HepG2 (cell line): ENCODE measurements around the gene NDUFV1. TPM values are rescaled to one million over a fixed set of nuclear protein-coding genes. Genes with fewer than 3 reads are reported as not detected.

Experiments
- E2F2 ChIP-seq: sonication (generic); formaldehyde crosslinking; IDR thresholded peaks from 2 replicates; pipeline ENCODE4 v1.4.0; 2020; ENCODE audit warnings: missing genetic modification reagents, borderline replicate concordance
- HIVEP1 ChIP-seq: sonication (generic); formaldehyde crosslinking; IDR thresholded peaks from 2 replicates; pipeline ENCODE4 v1.4.0; 2020; ENCODE audit warnings: mild to moderate bottlenecking, missing genetic modification reagents
- HMGA1 ChIP-seq: sonication (generic); formaldehyde crosslinking; conservative IDR thresholded peaks from 2 replicates; pipeline ENCODE4 v1.4.0; 2020; ENCODE audit warnings: missing genetic modification reagents
- HNRNPLL ChIP-seq: fragments of 200-400 bp; formaldehyde crosslinking; IDR thresholded peaks from 2 replicates; pipeline ENCODE4 v1.6.1; 2017; ENCODE audit warnings: mild to moderate bottlenecking, low read depth, low read length; ENCODE audit not compliant: poor library complexity, severe bottlenecking
- JARID2 ChIP-seq: sonication (generic); formaldehyde crosslinking; IDR thresholded peaks from 2 replicates; pipeline ENCODE4 v1.8.1; 2023; ENCODE audit warnings: missing genetic modification reagents, inconsistent platforms; ENCODE audit not compliant: insufficient replicate concordance
- MNT ChIP-seq: fragments of 450-650 bp; IDR thresholded peaks from 2 replicates; pipeline ENCODE4 v1.6.1; 2016
- NFIB ChIP-seq: sonication (generic); formaldehyde crosslinking; IDR thresholded peaks from 2 replicates; pipeline ENCODE4 v1.9.0; 2021; ENCODE audit warnings: missing genetic modification reagents, mild to moderate bottlenecking, borderline replicate concordance
- NR2F1 ChIP-seq, 2 experiments: fragments of 450-650 bp in 1 of 2; formaldehyde crosslinking in 1 of 2; IDR thresholded peaks; 2 replicates each; pipeline versions ENCODE4 v1.5.0 to v1.6.1; 2016 to 2020; ENCODE audit warnings: mild to moderate bottlenecking in 1 of 2, missing compliant biosample characterization in 1 of 2, missing genetic modification reagents in 1 of 2, moderate library complexity in 1 of 2
- REPIN1 ChIP-seq: sonication (generic); formaldehyde crosslinking; IDR thresholded peaks from 2 replicates; pipeline ENCODE4 v1.8.0; 2022; ENCODE audit warnings: missing genetic modification reagents, low read depth, mild to moderate bottlenecking, borderline replicate concordance
- UBTF ChIP-seq: sonication (generic); formaldehyde crosslinking; IDR thresholded peaks from 2 replicates; pipeline ENCODE4 v1.4.0; 2020; ENCODE audit warnings: mild to moderate bottlenecking, missing genetic modification reagents
- ZBTB33 ChIP-seq: sonication (generic); formaldehyde crosslinking; IDR thresholded peaks from 2 replicates; pipeline ENCODE4 v1.4.0; 2020; ENCODE audit warnings: missing genetic modification reagents
- ZFP36L2 ChIP-seq: sonication (generic); formaldehyde crosslinking; IDR thresholded peaks from 2 replicates; pipeline ENCODE4 v1.4.0; 2020; ENCODE audit warnings: missing genetic modification reagents
- ZKSCAN1 ChIP-seq: fragments of 150-350 bp; IDR thresholded peaks from 2 replicates; pipeline ENCODE4 v1.6.1; 2014; ENCODE audit warnings: low read length
- ZMYM4 ChIP-seq: sonication (generic); formaldehyde crosslinking; IDR thresholded peaks from 2 replicates; pipeline ENCODE4 v1.8.1; 2023; ENCODE audit warnings: mild to moderate bottlenecking, missing genetic modification reagents
- ZNF788 ChIP-seq: sonication (generic); formaldehyde crosslinking; IDR thresholded peaks from 2 replicates; pipeline ENCODE4 v1.5.0; 2020; ENCODE audit warnings: mild to moderate bottlenecking, missing genetic modification reagents, borderline replicate concordance
- ZNF850 ChIP-seq: sonication (generic); formaldehyde crosslinking; conservative IDR thresholded peaks from 2 replicates; pipeline ENCODE4 v1.9.0; 2021; ENCODE audit warnings: mild to moderate bottlenecking, missing genetic modification reagents
- polyA plus RNA-seq, 8 experiments: library from polyadenylated mRNA; depleted of rRNA in 3 of 8; stranded (reverse) in 7 of 8; unstranded in 1 of 8; fragments of >200 nt; fragmentation: Illumina TruSeq in 4 of 8; extraction: Trizol in 4 of 8; gene quantifications; 2 replicates each; pipeline versions ENCODE4 v1.2.1 to v1.2.3, GENCODE V29; 2011 to 2016; ENCODE audit warnings: low read depth in 4 of 8, missing spikeins in 1 of 8, mixed read lengths in 1 of 8; ENCODE audit not compliant: insufficient read depth in 1 of 8
- total RNA-seq, 5 experiments: library from RNA; depleted of rRNA; stranded (reverse); fragments of >200 nt; fragmentation: Illumina TruSeq; extraction: Trizol; gene quantifications; 2 replicates each; pipeline ENCODE4 v1.2.3, GENCODE V29; 2016; ENCODE audit warnings: low read depth in 1 of 5
- TF ChIP-seq, protein P1 (sequence below): IDR thresholded peaks from 2 replicates; pipeline ENCODE4 v1.6.1; 2016; ENCODE audit warnings: missing compliant biosample characterization, missing genetic modification reagents, borderline replicate concordance

Gene NDUFV1
- total and polyA plus RNA-seq, 2 of the 13 experiments (the other 11 are each of a cell fraction or from before 2014, with no cell fraction given) = 88.9 to 137 TPM

GRCh38 chr11:67649634-67650510 lies 43.1 kb downstream of the NDUFV1 start (continued):
- TF ChIP-seq HMGA1 (CRISPR knock-in tag) (no peak), ZBTB33 (CRISPR knock-in tag) (no peak), REPIN1 (CRISPR knock-in tag) (no peak), ZNF850 (no peak), MNT (peak; percentile 99), HIVEP1 (no peak), HNRNPLL (peak; percentile 8), E2F2 (CRISPR knock-in tag) (no peak), ZKSCAN1 (no peak), UBTF (CRISPR knock-in tag) (no peak), NR2F1 (CRISPR knock-in tag; IDR thresholded peaks at IDR 0.05) (no peak), JARID2 (CRISPR knock-in tag) (no peak), NFIB (CRISPR knock-in tag) (0 out of 2 replicates have a peak, but pooled peaks have one; percentile 56), ZMYM4 (CRISPR knock-in tag) (no peak), ZNF788 (CRISPR knock-in tag) (peak; percentile 50), ZFP36L2 (CRISPR knock-in tag) (no peak)
- TF ChIP-seq, protein P1, sequence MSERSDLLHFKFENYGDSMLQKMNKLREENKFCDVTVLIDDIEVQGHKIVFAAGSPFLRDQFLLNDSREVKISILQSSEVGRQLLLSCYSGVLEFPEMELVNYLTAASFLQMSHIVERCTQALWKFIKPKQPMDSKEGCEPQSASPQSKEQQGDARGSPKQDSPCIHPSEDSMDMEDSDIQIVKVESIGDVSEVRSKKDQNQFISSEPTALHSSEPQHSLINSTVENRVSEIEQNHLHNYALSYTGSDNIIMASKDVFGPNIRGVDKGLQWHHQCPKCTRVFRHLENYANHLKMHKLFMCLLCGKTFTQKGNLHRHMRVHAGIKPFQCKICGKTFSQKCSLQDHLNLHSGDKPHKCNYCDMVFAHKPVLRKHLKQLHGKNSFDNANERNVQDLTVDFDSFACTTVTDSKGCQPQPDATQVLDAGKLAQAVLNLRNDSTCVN (CRISPR knock-in tag) = no peak
